Stimulated activated naive CD4-positive, alpha-beta T cell (primary cell): ENCODE data around the gene SUDS3.

ENCODE experiments used
- DNase-seq, 6 experiments: peaks; one replicate each; lab custom pipeline; 2025; lab: John Stamatoyannopoulos, UW

Gene SUDS3

DNA sequence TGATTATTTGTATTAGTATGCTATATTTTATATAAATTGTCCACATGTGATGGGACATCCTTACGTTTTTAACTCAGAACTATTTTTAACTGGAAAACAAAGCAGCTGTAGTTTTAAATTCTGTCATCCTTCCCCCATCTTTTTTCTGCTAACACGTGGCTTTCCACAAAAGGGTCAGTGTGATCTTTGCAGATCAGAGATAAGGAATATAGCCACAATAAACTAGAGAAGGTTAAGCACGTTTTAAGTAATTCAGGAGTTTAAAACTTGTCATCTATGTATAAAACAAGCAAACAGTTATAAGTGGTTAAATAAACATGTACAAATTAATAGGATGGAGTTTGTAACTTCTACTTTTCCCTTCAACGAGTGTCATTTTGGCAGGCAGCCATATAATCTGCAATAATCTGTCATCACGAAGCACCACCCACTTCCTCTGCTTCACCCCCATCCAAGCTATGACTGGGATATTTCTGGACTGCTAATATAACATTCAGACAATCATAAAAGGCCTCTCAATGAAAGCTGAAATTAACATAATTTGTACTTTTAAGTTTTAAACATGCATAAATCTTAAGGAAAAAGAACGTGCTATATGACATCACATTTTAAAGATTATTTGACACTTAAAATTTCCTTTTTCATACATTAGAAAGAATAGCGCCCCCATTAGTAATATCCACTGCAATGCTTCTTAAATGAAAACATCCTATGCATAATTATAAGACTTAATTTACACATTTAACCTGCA, 18.9 kb upstream of the SUDS3 start:
- DNase-seq = peak in 4 of 6 experiments; percentile 38 to 69 (median 52)

- DNase-seq = no peak
These were observed 18.4 kb upstream of the SUDS3 start for GRCh38 chr12:118358008-118358359.

- peak in 1 of 6 experiments; percentile 23 for DNase-seq
These were observed 17.5 kb upstream of the SUDS3 start for GRCh38 chr12:118358612-118359540.

GRCh38 chr12:118359541-118359915, 16.8 kb upstream of the SUDS3 start:
- peak in 4 of 6 experiments; percentile 3 to 33 (median 11) for DNase-seq

- DNase-seq = no peak
These were observed 15.3 kb upstream of the SUDS3 start for GRCh38 chr12:118361092-118361404.

- no peak for DNase-seq
These were observed 14.5 kb upstream of the SUDS3 start for GRCh38 chr12:118361889-118362288.

GRCh38 chr12:118368821-118369220, 7.5 kb upstream of the SUDS3 start:
- no peak for DNase-seq

DNA sequence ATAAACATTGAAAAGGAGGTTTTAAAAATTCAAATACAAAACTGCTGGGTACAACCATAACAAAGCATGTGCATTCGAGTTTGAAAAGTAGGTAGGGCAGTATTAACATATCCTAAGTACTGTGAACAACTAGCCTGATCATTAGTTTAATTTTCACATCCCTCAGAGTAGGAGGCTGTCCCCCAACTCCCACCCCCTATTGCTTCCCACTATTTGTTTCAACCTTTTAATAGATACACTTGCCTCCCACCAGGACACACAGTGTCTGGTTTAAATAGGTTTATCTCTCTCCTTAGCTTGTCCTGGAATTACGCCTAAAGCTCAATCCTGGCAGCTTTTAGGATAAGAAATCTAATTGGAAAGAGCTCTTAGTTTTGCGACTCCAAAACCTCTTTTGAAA, 5.8 kb upstream of the SUDS3 start:
- no peak for DNase-seq

DNA sequence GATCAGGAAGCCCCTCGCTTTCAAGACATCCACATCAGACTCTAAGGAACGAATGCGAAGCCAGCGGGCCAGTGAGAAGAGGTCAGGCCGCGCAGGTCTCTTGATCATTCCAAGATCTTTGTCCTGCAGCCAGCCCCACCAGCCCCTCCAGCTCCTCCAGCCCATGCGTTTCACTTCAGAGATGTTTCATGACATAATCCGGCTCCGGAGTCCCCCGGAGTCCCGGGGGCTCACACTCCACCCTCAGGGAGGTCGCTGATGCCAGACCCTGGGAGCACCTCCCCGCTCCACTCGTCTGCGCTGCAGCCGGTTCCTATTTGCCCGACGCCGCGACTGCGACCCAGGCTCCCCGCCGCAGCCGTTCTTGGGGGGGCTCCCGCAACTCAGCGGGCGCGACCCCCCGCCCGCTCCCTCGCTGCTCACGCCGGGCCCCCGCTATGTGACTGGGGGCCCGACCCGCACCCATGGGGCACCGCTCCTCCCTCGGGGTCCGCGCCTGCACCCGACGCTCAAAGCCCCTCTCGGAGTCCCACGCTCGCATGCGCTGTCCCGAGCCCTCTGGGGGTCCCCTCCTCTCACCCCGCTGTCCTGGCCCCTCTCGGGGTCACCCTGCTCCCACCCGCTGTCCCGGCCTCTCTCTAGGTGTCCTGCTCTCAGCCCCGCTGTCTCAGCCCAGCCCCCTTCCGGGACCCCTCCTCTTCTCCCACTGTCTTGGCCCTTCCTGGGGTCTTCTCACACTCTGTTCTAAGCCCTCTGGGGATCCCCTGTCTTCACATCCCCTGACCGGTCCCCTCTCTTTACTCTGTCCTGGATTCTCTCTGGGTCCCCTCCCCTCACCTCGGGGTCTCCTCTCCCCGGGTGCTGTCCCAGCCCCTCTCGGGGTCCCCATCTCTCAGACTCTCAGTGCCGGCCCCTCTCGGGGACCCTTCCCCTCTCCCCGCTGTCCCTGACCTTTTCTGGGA, 4.8 kb upstream of the SUDS3 start:
- DNase-seq = peak in 2 of 6 experiments; percentile 4 to 9

GRCh38 chr12:118372541-118373495, 3.5 kb upstream of the SUDS3 start, which contains the start of gene TAOK3:
Gene TAOK3, minus strand, starts transcription at chr12:118372907. Its CDS starts 117,340 bp downstream, at chr12:118255567.
- DNase-seq = peak; percentile 91 to 97 (median 96)

GRCh38 chr12:118373616-118374015, 2.7 kb upstream of the SUDS3 start:
- DNase-seq = no peak

DNA sequence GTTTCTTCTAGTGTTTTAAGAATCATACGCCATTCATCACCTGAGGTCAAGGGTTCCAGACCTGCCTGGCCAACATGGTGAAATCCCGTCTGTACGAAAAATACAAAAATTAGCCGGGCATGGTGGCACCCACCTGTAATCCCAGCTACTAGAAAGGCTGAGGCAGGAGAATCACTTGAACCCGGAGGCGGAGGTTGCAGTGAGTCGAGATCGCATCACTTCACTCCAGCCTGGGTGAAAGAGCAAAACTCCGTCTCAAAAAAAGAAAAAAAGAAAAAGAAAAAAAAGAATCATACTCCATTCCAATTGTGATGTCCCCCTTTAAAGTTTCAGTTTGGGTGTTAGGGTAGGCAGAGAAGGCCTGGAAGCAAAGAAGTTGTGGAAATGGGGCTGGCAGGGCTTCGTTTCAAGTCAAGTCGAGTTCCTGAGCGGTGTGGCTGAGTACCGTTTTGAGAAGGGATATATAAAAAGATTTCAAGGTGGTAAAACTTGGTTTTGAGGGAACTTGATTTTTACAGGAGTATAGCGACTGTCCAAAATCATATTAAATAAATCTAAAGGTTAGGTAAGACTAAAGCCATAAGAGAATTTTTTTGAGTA, 2.1 kb upstream of the SUDS3 start:
- DNase-seq = no peak

- DNase-seq = no peak
These were observed 1.4 kb upstream of the SUDS3 start for GRCh38 chr12:118374909-118375308.

DNA sequence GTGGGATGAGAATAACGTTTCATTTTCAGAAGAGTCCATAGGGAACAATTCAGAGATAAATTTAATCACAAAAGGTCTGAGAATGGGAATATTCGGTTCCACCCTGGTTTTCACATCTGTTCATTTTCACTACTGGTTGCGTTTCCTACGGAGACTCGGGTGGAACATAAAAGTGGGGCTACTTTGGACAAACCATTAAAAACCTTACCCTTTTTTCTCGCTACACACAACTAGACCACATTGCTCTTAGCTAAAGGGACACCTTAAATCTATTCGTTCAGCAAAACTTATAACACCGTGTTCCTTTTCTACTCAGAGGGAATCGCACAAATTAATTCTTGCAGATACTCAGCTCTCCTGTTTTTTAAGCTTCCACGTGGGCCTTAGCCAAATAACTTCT, 1.0 kb upstream of the SUDS3 start:
- no peak for DNase-seq

GRCh38 chr12:118377021-118377883, 897 bp downstream of the SUDS3 start:
- DNase-seq = peak in 3 of 6 experiments; percentile 3 to 27 (median 23)

GRCh38 chr12:118377884-118378470, 1.6 kb downstream of the SUDS3 start:
- DNase-seq = peak; percentile 48 to 85 (median 69)

DNA sequence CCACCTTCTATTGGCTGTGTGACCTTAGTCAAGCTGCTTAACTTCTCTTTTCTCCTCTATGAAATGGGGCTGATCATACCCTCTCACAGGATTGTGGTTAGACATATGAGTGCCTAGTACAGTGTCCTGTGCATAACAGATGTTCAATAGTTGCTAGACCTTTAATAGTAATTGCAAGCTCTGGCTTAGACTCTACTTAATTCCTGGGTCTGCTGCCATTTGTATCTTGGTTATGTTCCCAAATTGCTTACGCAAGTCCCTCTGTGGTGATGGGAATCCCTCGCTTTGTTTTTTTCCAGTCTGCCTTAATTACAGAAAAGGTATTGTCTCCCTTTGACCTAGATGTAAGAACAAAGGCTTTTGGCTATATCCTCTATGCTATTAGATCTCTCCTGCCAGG, 15.1 kb downstream of the SUDS3 start:
- no peak for DNase-seq

GRCh38 chr12:118391836-118392235, 15.5 kb downstream of the SUDS3 start:
- no peak for DNase-seq
